Neural cell (in vitro differentiated cells): ENCODE results near the gene SCRN2. TPM values are rescaled to one million over a fixed set of nuclear protein-coding genes. Genes with fewer than 3 reads are reported as not detected.

Experiments used
- H2AFZ ChIP-seq: fragments of 200-600, 300-800 bp; sonication (generic), shearing (Covaris generic); 2 replicates; pipeline ENCODE4 v1.6.0; 2014; ENCODE audit warnings: low read depth, mild to moderate bottlenecking, antibody characterized with exemption, low read length, moderate library complexity
- H3F3A ChIP-seq: fragments of 200-600 bp; shearing (Covaris generic); 2 replicates; pipeline ENCODE4 v1.6.1; 2016; ENCODE audit warnings: mild to moderate bottlenecking, moderate library complexity, mixed read lengths, antibody characterized with exemption, low read length; ENCODE audit not compliant: insufficient read depth, poor library complexity, severe bottlenecking
- H3K27ac ChIP-seq: fragments of 200-600, 300-800 bp; sonication (generic), shearing (Covaris generic); 2 replicates; pipeline ENCODE4 v1.5.1; 2014; ENCODE audit warnings: mild to moderate bottlenecking, low read length, moderate library complexity
- H3K27me3 ChIP-seq: fragments of 300-800, 200-600 bp; sonication (generic), shearing (Covaris generic); 2 replicates; pipeline ENCODE4 v1.6.0; 2014; ENCODE audit warnings: mild to moderate bottlenecking, low read depth, low read length, moderate library complexity; ENCODE audit not compliant: insufficient read depth
- H3K36me3 ChIP-seq: fragments of 300-800, 200-600 bp; sonication (generic), shearing (Covaris generic); 2 replicates; pipeline ENCODE4 v1.5.1; 2014; ENCODE audit warnings: mild to moderate bottlenecking, antibody characterized with exemption, low read length, moderate library complexity; ENCODE audit not compliant: insufficient read depth
- H3K4me2 ChIP-seq: fragments of 300-800, 200-600 bp; sonication (generic), shearing (Covaris generic); 2 replicates; pipeline ENCODE4 v1.6.0; 2014; ENCODE audit warnings: mild to moderate bottlenecking, low read length
- H3K4me3 ChIP-seq: fragments of 300-800, 200-600 bp; sonication (generic), shearing (Covaris generic); 2 replicates; pipeline ENCODE4 v1.5.1; 2014; ENCODE audit warnings: mild to moderate bottlenecking, low read length, moderate library complexity
- H3K79me2 ChIP-seq: fragments of 200-600 bp; shearing (Covaris generic); replicated peaks from 2 replicates; pipeline ENCODE4 v1.6.0; 2014; ENCODE audit warnings: mild to moderate bottlenecking, low read length, moderate library complexity; ENCODE audit not compliant: insufficient read depth
- H3K9ac ChIP-seq: fragments of 300-800, 200-600 bp; sonication (generic), shearing (Covaris generic); 2 replicates; pipeline ENCODE4 v1.6.1; 2016; ENCODE audit warnings: mild to moderate bottlenecking, low read length, mixed read lengths
- H3K9me2 ChIP-seq: fragments of 200-600 bp; shearing (Covaris generic); 2 replicates; pipeline ENCODE4 v1.6.1; 2016; ENCODE audit warnings: mild to moderate bottlenecking, low read length, mixed read lengths; ENCODE audit not compliant: insufficient read depth
- H3K9me3 ChIP-seq: fragments of 200-600, 300-800 bp; sonication (generic), shearing (Covaris generic); 2 replicates; pipeline ENCODE4 v1.6.1; 2016; ENCODE audit warnings: mild to moderate bottlenecking, mixed run types, low read length, moderate library complexity, mixed read lengths
- H4K20me1 ChIP-seq: fragments of 200-600 bp; shearing (Covaris generic); 2 replicates; pipeline ENCODE4 v1.6.1; 2016; ENCODE audit warnings: mild to moderate bottlenecking, mixed run types; ENCODE audit not compliant: insufficient read depth
- CTCF ChIP-seq: fragments of 450-650 bp; IDR thresholded peaks from 2 replicates; pipeline ENCODE4 v1.5.1; 2014; ENCODE audit warnings: antibody characterized with exemption, mild to moderate bottlenecking, moderate library complexity; ENCODE audit not compliant: poor library complexity, severe bottlenecking
- EP300 ChIP-seq: fragments of 450-650 bp; conservative IDR thresholded peaks from 2 replicates; pipeline ENCODE4 v1.6.1; 2014; ENCODE audit warnings: antibody characterized with exemption, mild to moderate bottlenecking, moderate library complexity; ENCODE audit not compliant: poor library complexity, severe bottlenecking
- EZH2 ChIP-seq: fragments of 200-600, 300-800 bp; shearing (Covaris generic), sonication (generic); IDR thresholded peaks from 2 replicates; pipeline ENCODE4 v1.6.1; 2014; ENCODE audit warnings: antibody characterized with exemption, low read length, borderline replicate concordance, mild to moderate bottlenecking; ENCODE audit not compliant: insufficient read depth, poor library complexity, severe bottlenecking
- MXI1 ChIP-seq: fragments of 450-650 bp; conservative IDR thresholded peaks from 2 replicates; pipeline ENCODE4 v1.6.1; 2014; ENCODE audit warnings: antibody characterized with exemption, mild to moderate bottlenecking; ENCODE audit not compliant: poor library complexity, severe bottlenecking
- POLR2AphosphoS5 ChIP-seq: IDR thresholded peaks from 2 replicates; pipeline ENCODE4 v1.6.1; 2012
- RAD21 ChIP-seq: fragments of 450-650 bp; conservative IDR thresholded peaks from 2 replicates; pipeline ENCODE4 v1.6.1; 2014; ENCODE audit warnings: antibody characterized with exemption, mild to moderate bottlenecking, moderate library complexity
- SMC3 ChIP-seq: fragments of 450-650 bp; conservative IDR thresholded peaks from 2 replicates; pipeline ENCODE4 v1.6.1; 2014; ENCODE audit warnings: antibody characterized with exemption, mild to moderate bottlenecking, moderate library complexity; ENCODE audit not compliant: poor library complexity
- TAF1 ChIP-seq: IDR thresholded peaks from 2 replicates; pipeline ENCODE4 v1.6.1; 2012; ENCODE audit warnings: low read depth
- polyA plus RNA-seq: library from polyadenylated mRNA; depleted of rRNA; stranded (reverse); fragments of >200 nt; gene quantifications from 2 replicates; pipeline ENCODE4 v1.2.3, GENCODE V29; 2014
- TF ChIP-seq, protein P1 (sequence below): IDR thresholded peaks from 2 replicates; pipeline ENCODE4 v1.6.1; 2012; ENCODE audit warnings: borderline replicate concordance

SCRN2 gene
- polyA plus RNA-seq, 1 donor from 2014 or later = 94.0 TPM

- H2AFZ ChIP-seq = no peak overlapping the region
- no peaks in the 10 kb centered on the region for H3K79me2 ChIP-seq
- H3K36me3 ChIP-seq = no peaks in the 10 kb centered on the region
- H3K4me2 ChIP-seq = no peak overlapping the region
- no peak overlapping the region for H3K27ac ChIP-seq
- H3K9ac ChIP-seq = no peak overlapping the region
- H4K20me1 ChIP-seq = no peaks in the 10 kb centered on the region
- peaks cover 77% of the 10 kb centered on the region for H3K27me3 ChIP-seq
- H3K4me3 ChIP-seq = no peak overlapping the region
- no peaks in the 10 kb centered on the region for H3K9me2 ChIP-seq
- TF ChIP-seq EP300 (no peak), MXI1 (no peak), EZH2 (no peak), POLR2AphosphoS5 (no peak), RAD21 (no peak), SMC3 (no peak), TAF1 (no peak), CTCF (no peak)
- TF ChIP-seq, protein P1, sequence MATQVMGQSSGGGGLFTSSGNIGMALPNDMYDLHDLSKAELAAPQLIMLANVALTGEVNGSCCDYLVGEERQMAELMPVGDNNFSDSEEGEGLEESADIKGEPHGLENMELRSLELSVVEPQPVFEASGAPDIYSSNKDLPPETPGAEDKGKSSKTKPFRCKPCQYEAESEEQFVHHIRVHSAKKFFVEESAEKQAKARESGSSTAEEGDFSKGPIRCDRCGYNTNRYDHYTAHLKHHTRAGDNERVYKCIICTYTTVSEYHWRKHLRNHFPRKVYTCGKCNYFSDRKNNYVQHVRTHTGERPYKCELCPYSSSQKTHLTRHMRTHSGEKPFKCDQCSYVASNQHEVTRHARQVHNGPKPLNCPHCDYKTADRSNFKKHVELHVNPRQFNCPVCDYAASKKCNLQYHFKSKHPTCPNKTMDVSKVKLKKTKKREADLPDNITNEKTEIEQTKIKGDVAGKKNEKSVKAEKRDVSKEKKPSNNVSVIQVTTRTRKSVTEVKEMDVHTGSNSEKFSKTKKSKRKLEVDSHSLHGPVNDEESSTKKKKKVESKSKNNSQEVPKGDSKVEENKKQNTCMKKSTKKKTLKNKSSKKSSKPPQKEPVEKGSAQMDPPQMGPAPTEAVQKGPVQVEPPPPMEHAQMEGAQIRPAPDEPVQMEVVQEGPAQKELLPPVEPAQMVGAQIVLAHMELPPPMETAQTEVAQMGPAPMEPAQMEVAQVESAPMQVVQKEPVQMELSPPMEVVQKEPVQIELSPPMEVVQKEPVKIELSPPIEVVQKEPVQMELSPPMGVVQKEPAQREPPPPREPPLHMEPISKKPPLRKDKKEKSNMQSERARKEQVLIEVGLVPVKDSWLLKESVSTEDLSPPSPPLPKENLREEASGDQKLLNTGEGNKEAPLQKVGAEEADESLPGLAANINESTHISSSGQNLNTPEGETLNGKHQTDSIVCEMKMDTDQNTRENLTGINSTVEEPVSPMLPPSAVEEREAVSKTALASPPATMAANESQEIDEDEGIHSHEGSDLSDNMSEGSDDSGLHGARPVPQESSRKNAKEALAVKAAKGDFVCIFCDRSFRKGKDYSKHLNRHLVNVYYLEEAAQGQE = no peak
- no peaks in the 10 kb centered on the region for H3F3A ChIP-seq
- no peaks in the 10 kb centered on the region for H3K9me3 ChIP-seq
Observed at GRCh38 chr17:47792457-47792856, 48.6 kb downstream of the SCRN2 start.

GRCh38 chr17:47791025-47791424 is 50.0 kb downstream of the SCRN2 start:
- H3K79me2 ChIP-seq = no peaks in the 10 kb centered on the region
- H3K4me3 ChIP-seq = no peak overlapping the region
- peaks cover 84% of the 10 kb centered on the region for H3K27me3 ChIP-seq
- H3K36me3 ChIP-seq = no peaks in the 10 kb centered on the region
- no peaks in the 10 kb centered on the region for H4K20me1 ChIP-seq
- H3K4me2 ChIP-seq = no peak overlapping the region
- TF ChIP-seq SMC3 (no peak), RAD21 (no peak), EP300 (no peak), POLR2AphosphoS5 (no peak), EZH2 (no peak), MXI1 (no peak), CTCF (no peak), TAF1 (no peak)
- TF ChIP-seq, protein P1 = no peak
- H2AFZ ChIP-seq = no peak overlapping the region
- H3F3A ChIP-seq = no peaks in the 10 kb centered on the region
- no peaks in the 10 kb centered on the region for H3K9me3 ChIP-seq
- no peak overlapping the region for H3K27ac ChIP-seq
- no peaks in the 10 kb centered on the region for H3K9me2 ChIP-seq
- no peak overlapping the region for H3K9ac ChIP-seq
